Kidney (tissue), 14 donors: Measurements from ENCODE around the gene ATAD2B. TPM values are rescaled to one million over a fixed set of nuclear protein-coding genes. Genes with fewer than 3 reads are reported as not detected.

Experiments used
- DNase-seq, 5 donors: peaks; one replicate each; pipeline ENCODE4 v3.0.0-alpha.2; 2013 to 2020
- FAIRE-seq: peaks from 2 replicates; lab custom pipeline; 2012; peaks lifted over from hg19 to GRCh38; lab: Jason Lieb, UNC
- H3K27ac ChIP-seq, 2 donors: one replicate each; pipeline ENCODE4 v1.7.0; 2013; ENCODE audit warnings: low read depth in 2 of 2, low read length in 2 of 2, inconsistent platforms in 1 of 2
- H3K27me3 ChIP-seq: one replicate; pipeline ENCODE4 v1.7.1; 2013; ENCODE audit warnings: low read length, inconsistent platforms; ENCODE audit not compliant: control insufficient read depth, insufficient read depth
- H3K36me3 ChIP-seq, 3 donors: one replicate each; pipeline versions ENCODE4 v1.7.0 to v1.7.1; 2013; ENCODE audit warnings: low read length in 3 of 3, control low read depth in 1 of 3, inconsistent platforms in 1 of 3; ENCODE audit not compliant: insufficient read depth in 3 of 3, control insufficient read depth in 2 of 3
- H3K4me1 ChIP-seq, 3 donors: one replicate each; pipeline versions ENCODE4 v1.7.0 to v1.7.1; 2013; ENCODE audit warnings: low read length in 3 of 3, inconsistent platforms in 1 of 3, low read depth in 1 of 3; ENCODE audit not compliant: control insufficient read depth in 2 of 3, insufficient read depth in 2 of 3
- H3K4me3 ChIP-seq, 3 donors: one replicate each; pipeline versions ENCODE4 v1.7.0 to v1.8.1; 2013; ENCODE audit warnings: low read length in 3 of 3, control low read depth in 1 of 3, inconsistent platforms in 1 of 3
- H3K9ac ChIP-seq, 3 donors: one replicate each; pipeline versions ENCODE4 v1.7.0 to v1.7.1; 2013; ENCODE audit warnings: low read length in 3 of 3, control low read depth in 1 of 3, inconsistent platforms in 1 of 3
- H3K9me3 ChIP-seq, 3 donors: one replicate each; pipeline versions ENCODE4 v1.7.0 to v1.7.1; 2013; ENCODE audit warnings: low read length in 3 of 3, control low read depth in 1 of 3, inconsistent platforms in 1 of 3; ENCODE audit not compliant: control insufficient read depth in 2 of 3, insufficient read depth in 1 of 3
- intact Hi-C: fragments of 100-400 bp; cut with DNase I; formaldehyde crosslinking; loops from one replicate; pipeline ENCODE4 v1.11.1; 2022
- polyA plus RNA-seq: library from polyadenylated mRNA; stranded (reverse); fragments of 350-450 nt; fragmentation: Illumina TruSeq; extraction: RNeasy Lipid Tissue Mini Kit (QIAGEN cat#74804); gene quantifications from one replicate; pipeline ENCODE4 v1.2.3, GENCODE V29; 2014; ENCODE audit warnings: low read depth, low replicate concordance; ENCODE audit not compliant: insufficient read depth
- total RNA-seq: library from RNA; stranded (reverse); fragmentation: NEBNext Ultra II Directional; extraction: Animal tissue kit (Norgen Biotek cat#: 25700); gene quantifications from one replicate; pipeline ENCODE4 v1.2.1, GENCODE V29; 2021
- TF ChIP-seq, protein P1 (sequence below): IDR thresholded peaks from 3 replicates; pipeline ENCODE4 v1.5.1; 2012; ENCODE audit warnings: mild to moderate bottlenecking, moderate library complexity, borderline replicate concordance; ENCODE audit not compliant: insufficient read depth; ENCODE audit errors: extremely low read depth
- donor health status: control.
- donor health status: control.
- donor health status: control.
- donor health status: control.
- donor health status: control.
- donor health status: DM: yes; HTN: yes; CAD: no.
- donor health status: Normal renal cell carcinoma (clear cell type).

ATAD2B gene
- total and polyA plus RNA-seq, 2 donors from 2014 or later = 2.3 to 28.7 TPM

DNA sequence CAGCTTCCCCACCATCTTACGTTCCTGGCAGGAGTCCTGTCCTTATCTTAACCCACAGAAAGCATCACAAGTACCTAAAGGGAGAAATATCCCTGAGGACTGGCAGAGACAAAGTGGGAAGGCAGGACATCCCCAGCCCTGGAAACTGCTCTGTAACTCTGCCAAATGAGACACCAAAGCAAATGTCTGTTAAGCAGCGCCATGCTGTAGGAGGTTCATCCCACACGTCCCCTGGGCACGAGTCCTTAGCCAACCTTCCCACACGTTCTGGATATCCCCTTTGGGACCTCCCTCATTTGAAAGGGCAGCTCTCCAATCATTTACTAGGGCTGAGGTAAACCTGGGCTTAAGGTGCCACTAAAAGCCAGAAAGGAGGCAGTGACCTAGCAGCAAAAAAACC, 207.2 kb downstream of the ATAD2B start:
- H3K9me3 ChIP-seq = no peaks in the 10 kb centered on the region
- H3K27me3 ChIP-seq = no peaks in the 10 kb centered on the region
- TF ChIP-seq, protein P1, sequence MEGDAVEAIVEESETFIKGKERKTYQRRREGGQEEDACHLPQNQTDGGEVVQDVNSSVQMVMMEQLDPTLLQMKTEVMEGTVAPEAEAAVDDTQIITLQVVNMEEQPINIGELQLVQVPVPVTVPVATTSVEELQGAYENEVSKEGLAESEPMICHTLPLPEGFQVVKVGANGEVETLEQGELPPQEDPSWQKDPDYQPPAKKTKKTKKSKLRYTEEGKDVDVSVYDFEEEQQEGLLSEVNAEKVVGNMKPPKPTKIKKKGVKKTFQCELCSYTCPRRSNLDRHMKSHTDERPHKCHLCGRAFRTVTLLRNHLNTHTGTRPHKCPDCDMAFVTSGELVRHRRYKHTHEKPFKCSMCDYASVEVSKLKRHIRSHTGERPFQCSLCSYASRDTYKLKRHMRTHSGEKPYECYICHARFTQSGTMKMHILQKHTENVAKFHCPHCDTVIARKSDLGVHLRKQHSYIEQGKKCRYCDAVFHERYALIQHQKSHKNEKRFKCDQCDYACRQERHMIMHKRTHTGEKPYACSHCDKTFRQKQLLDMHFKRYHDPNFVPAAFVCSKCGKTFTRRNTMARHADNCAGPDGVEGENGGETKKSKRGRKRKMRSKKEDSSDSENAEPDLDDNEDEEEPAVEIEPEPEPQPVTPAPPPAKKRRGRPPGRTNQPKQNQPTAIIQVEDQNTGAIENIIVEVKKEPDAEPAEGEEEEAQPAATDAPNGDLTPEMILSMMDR = no peak
- no peak overlapping the region for H3K27ac ChIP-seq
- FAIRE-seq (no peak), DNase-seq (no peak)
- no peak overlapping the region for H3K4me3 ChIP-seq
- no peak overlapping the region for H3K9ac ChIP-seq
- intact Hi-C loops = no loop called here
- H3K36me3 ChIP-seq = no peaks in the 10 kb centered on the region
- no peaks in the 10 kb centered on the region for H3K4me1 ChIP-seq

DNA sequence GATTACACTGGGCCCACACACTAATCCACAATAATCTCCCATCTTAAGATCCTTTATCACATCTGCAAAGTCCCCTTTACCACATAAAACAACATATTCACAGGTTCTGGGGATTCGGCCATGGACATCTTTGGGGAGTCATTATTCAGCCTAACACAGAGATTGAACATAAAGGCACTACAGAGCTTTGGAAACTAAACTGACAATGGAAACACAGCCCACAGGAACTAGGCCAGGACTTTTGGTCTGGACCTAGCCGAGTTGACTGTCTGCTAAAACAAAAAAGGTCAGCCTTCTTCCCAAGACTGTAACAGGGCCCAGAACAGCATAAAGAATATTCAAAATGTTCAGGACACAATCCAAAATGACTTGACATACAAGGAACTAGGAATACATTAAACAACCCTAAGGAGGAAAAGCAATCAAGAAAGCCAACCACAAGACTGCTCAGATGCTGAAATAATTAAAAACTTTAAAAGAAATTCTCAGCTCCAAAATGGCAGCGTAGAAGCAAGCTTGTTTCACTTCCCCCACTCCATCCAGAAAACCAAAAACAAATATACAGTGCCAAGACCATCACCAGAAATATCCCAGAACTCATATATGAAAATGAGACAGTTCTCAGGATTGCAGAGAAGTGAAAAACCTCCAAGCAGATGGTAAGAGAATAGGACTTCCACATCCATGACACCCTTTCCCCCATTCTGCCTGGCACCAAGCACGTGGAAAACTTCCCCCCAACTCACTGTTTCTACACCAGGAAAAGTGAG, 207.8 kb downstream of the ATAD2B start:
- Histone ChIP-seq H3K9me3 (no peaks in the 10 kb centered on the region), H3K27ac (no peak overlapping the region), H3K4me1 (no peaks in the 10 kb centered on the region), H3K4me3 (no peak overlapping the region), H3K27me3 (no peaks in the 10 kb centered on the region), H3K36me3 (no peaks in the 10 kb centered on the region), H3K9ac (no peak overlapping the region)
- DNase-seq (no peak), FAIRE-seq (no peak)
- intact Hi-C loops = no loop called here
- TF ChIP-seq, protein P1 = no peak

DNA sequence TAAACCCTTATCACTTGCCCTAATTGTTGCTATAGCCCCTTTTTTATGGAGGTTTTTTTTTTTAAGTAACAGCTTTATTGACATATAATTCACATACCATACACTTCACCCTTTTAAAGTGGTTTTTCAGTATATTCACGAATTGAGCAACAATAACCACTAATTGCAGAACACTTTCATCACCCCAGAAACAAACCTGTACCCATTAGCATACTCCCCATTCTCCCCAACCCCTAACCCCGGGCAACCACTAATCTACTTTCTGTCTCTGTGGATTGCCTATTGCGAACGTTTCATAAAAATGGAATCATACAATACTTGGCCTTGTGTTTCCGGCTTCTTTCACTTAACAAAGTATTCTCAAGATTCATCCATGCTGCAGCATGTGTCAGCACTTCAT, 213.6 kb downstream of the ATAD2B start:
- Histone ChIP-seq H3K9me3 (no peaks in the 10 kb centered on the region), H3K27ac (no peak overlapping the region), H3K4me3 (no peak overlapping the region), H3K9ac (no peak overlapping the region), H3K36me3 (peaks cover 0 to 2% (median 0%) of the 10 kb centered on the region in 3 donors), H3K4me1 (peaks cover 0 to 3% (median 0%) of the 10 kb centered on the region in 3 donors), H3K27me3 (no peaks in the 10 kb centered on the region)
- no peak for DNase-seq
- intact Hi-C loops = no loop called here
- TF ChIP-seq, protein P1 = no peak
- no peak for FAIRE-seq
